Measurements from ENCODE around the gene RAD50.

DNA sequence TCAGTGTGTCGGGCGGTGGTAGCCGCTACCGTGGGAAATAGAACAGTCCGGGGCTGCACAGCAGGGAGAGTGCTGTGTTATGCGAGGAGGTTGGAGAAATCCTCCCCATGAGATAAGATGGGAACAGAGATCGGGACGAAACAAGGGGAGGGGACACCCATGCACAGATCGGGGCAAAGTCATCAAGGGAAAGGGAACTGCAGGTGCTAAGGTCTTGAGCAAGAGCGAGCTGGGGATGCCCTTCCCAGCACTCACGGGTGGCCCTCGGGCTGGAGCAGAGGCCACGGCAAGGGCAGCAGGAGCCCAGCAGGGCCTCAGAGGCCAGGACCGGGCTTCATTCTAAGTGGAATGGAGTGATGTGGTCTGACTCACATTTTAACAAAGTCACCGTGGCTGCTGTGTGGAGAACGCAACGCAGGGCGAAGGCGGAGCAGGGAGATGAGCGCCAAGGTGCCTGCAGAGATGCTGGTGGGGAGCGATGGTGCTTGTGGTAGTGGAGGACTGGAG is 108.8 kb downstream of the RAD50 start:
- TF ChIP-seq CTCF (IDR thresholded peaks at IDR 0.05) = no peak
- TF ChIP-seq POLR2A (IDR thresholded peaks at IDR 0.05) = no peak
- no peak for TF ChIP-seq EP300 (IDR thresholded peaks at IDR 0.05)
